Osteoblast (primary cell): Measurements from ENCODE around the gene MAPRE2. TPM values are rescaled to one million over a fixed set of nuclear protein-coding genes. Genes with fewer than 3 reads are reported as not detected.
"Not testable (repeated sequence)": the region's sequence is repeated elsewhere in the genome, so short reads cannot be mapped to it uniquely, and the experiment has no call there.

ENCODE experiments used
- DNase-seq: peaks from one replicate; pipeline ENCODE4 v3.0.0; 2011; ENCODE audit warnings: low spot score, mixed read lengths; ENCODE audit not compliant: insufficient read length; ENCODE audit errors: missing footprints
- H2AFZ ChIP-seq: 2 replicates; pipeline ENCODE4 v1.6.0; 2011; ENCODE audit warnings: mild to moderate bottlenecking, low read length
- H3K27ac ChIP-seq: 2 replicates; pipeline ENCODE4 v1.5.1; 2011; ENCODE audit warnings: mild to moderate bottlenecking, low read depth, low read length, moderate library complexity
- H3K27me3 ChIP-seq: 2 replicates; pipeline ENCODE4 v1.6.0; 2012; ENCODE audit warnings: mild to moderate bottlenecking, control low read depth, inconsistent platforms, low read length, moderate library complexity; ENCODE audit not compliant: insufficient read depth
- H3K36me3 ChIP-seq: 2 replicates; pipeline ENCODE4 v1.5.1; 2011; ENCODE audit warnings: mild to moderate bottlenecking, low read length, control low read depth, moderate library complexity; ENCODE audit not compliant: insufficient read depth
- H3K4me1 ChIP-seq: 2 replicates; pipeline ENCODE4 v1.5.1; 2011; ENCODE audit warnings: mild to moderate bottlenecking, low read length, control low read depth, moderate library complexity; ENCODE audit not compliant: insufficient read depth
- H3K4me2 ChIP-seq: 2 replicates; pipeline ENCODE4 v1.6.0; 2011; ENCODE audit warnings: mild to moderate bottlenecking, low read length; ENCODE audit not compliant: insufficient read depth
- H3K4me3 ChIP-seq: fragments of 200-600 bp; sonication (generic); 3 replicates; pipeline ENCODE4 v1.5.1; 2012; ENCODE audit warnings: mild to moderate bottlenecking, low read length, inconsistent platforms; ENCODE audit not compliant: insufficient read depth
- H3K79me2 ChIP-seq: 2 replicates; pipeline ENCODE4 v1.6.0; 2012; ENCODE audit warnings: mild to moderate bottlenecking, low read length, control low read depth, inconsistent platforms; ENCODE audit not compliant: insufficient read depth
- H3K9me3 ChIP-seq: 2 replicates; pipeline ENCODE4 v1.5.1; 2011; ENCODE audit warnings: low read depth, low read length, control low read depth
- H4K20me1 ChIP-seq: 2 replicates; pipeline ENCODE4 v1.6.0; 2012; ENCODE audit warnings: mild to moderate bottlenecking, low read length, control low read depth; ENCODE audit not compliant: insufficient read depth
- total RNA-seq: library from RNA; depleted of rRNA; stranded (reverse); fragments of >200 nt; gene quantifications from 2 replicates; pipeline ENCODE4 v1.2.3, GENCODE V29; 2012
- TF ChIP-seq, protein P1 (sequence below): IDR thresholded peaks from 2 replicates; pipeline ENCODE4 v1.5.1; 2011; ENCODE audit warnings: mild to moderate bottlenecking, low read depth, low read length, moderate library complexity; ENCODE audit errors: extremely low read depth

Gene MAPRE2
- total RNA-seq, 1 donor = 21.7 TPM

- Histone ChIP-seq H3K27me3 (peaks cover 7% of the 10 kb centered on the region), H3K4me1 (no peaks in the 10 kb centered on the region), H3K36me3 (no peaks in the 10 kb centered on the region), H3K9me3 (no peaks in the 10 kb centered on the region), H3K27ac (no peak overlapping the region), H2AFZ (no peak overlapping the region), H3K4me2 (no peak overlapping the region), H4K20me1 (no peaks in the 10 kb centered on the region), H3K4me3 (no peak overlapping the region), H3K79me2 (no peaks in the 10 kb centered on the region)
- TF ChIP-seq, protein P1, sequence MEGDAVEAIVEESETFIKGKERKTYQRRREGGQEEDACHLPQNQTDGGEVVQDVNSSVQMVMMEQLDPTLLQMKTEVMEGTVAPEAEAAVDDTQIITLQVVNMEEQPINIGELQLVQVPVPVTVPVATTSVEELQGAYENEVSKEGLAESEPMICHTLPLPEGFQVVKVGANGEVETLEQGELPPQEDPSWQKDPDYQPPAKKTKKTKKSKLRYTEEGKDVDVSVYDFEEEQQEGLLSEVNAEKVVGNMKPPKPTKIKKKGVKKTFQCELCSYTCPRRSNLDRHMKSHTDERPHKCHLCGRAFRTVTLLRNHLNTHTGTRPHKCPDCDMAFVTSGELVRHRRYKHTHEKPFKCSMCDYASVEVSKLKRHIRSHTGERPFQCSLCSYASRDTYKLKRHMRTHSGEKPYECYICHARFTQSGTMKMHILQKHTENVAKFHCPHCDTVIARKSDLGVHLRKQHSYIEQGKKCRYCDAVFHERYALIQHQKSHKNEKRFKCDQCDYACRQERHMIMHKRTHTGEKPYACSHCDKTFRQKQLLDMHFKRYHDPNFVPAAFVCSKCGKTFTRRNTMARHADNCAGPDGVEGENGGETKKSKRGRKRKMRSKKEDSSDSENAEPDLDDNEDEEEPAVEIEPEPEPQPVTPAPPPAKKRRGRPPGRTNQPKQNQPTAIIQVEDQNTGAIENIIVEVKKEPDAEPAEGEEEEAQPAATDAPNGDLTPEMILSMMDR = no peak
- DNase-seq = no peak
Measured at GRCh38 chr18:35167332-35167731, 126.1 kb downstream of the MAPRE2 start.

- no peak overlapping the region for H3K4me3 ChIP-seq
- DNase-seq = no peak
- H3K79me2 ChIP-seq = no peaks in the 10 kb centered on the region
- no peaks in the 10 kb centered on the region for H4K20me1 ChIP-seq
- H3K36me3 ChIP-seq = no peaks in the 10 kb centered on the region
- H2AFZ ChIP-seq = no peak overlapping the region
- no peaks in the 10 kb centered on the region for H3K4me1 ChIP-seq
- peaks cover 9% of the 10 kb centered on the region for H3K27me3 ChIP-seq
- H3K4me2 ChIP-seq = no peak overlapping the region
- TF ChIP-seq, protein P1 = no peak
- no peak overlapping the region for H3K27ac ChIP-seq
- H3K9me3 ChIP-seq = no peaks in the 10 kb centered on the region
Measured at GRCh38 chr18:35167857-35168256, 126.6 kb downstream of the MAPRE2 start.

GRCh38 chr18:35170323-35170722, 129.1 kb downstream of the MAPRE2 start:
- H3K79me2 ChIP-seq, DNase-seq, H3K4me2 ChIP-seq, H3K4me3 ChIP-seq, H3K27ac ChIP-seq, H2AFZ ChIP-seq, H3K36me3 ChIP-seq, H3K4me1 ChIP-seq, H4K20me1 ChIP-seq, H3K9me3 ChIP-seq, H3K27me3 ChIP-seq: not testable (repeated sequence)

GRCh38 chr18:35171315-35171987, 130.2 kb downstream of the MAPRE2 start:
- TF ChIP-seq, protein P1 = no peak
- peaks cover 4% of the 10 kb centered on the region for H3K27me3 ChIP-seq
- H3K79me2 ChIP-seq = no peaks in the 10 kb centered on the region
- no peak overlapping the region for H3K4me2 ChIP-seq
- no peak for DNase-seq
- no peaks in the 10 kb centered on the region for H3K4me1 ChIP-seq
- no peaks in the 10 kb centered on the region for H3K9me3 ChIP-seq
- H2AFZ ChIP-seq = no peak overlapping the region
- no peak overlapping the region for H3K4me3 ChIP-seq
- no peaks in the 10 kb centered on the region for H3K36me3 ChIP-seq
- H3K27ac ChIP-seq = no peak overlapping the region
- H4K20me1 ChIP-seq = no peaks in the 10 kb centered on the region
